AG04449 (cell line): Measurements from ENCODE around the gene NSFL1C.
"Not testable (repeated sequence)": the region's sequence is repeated elsewhere in the genome, so short reads cannot be mapped to it uniquely, and the experiment has no call there.

Experiments used
- CTCF ChIA-PET: fragments of 350-600 bp; formaldehyde crosslinking; extraction: SDS; loops from one replicate; lab custom pipeline; 2021; ENCODE audit warnings: antibody characterized with exemption; lab: Yijun Ruan, JAX
- POLR2A ChIA-PET: fragments of 400-600, 350-600 bp; formaldehyde crosslinking; extraction: SDS; loops from one replicate; lab custom pipeline; 2020; ENCODE audit warnings: antibody characterized with exemption, inconsistent platforms; lab: Yijun Ruan, JAX
- DNase-seq: peaks from one replicate; pipeline ENCODE4 v3.0.0-alpha.2; 2010; ENCODE audit warnings: low read depth, low spot score
- H3K4me3 ChIP-seq: 2 replicates; pipeline ENCODE4 v1.5.1; 2011; ENCODE audit warnings: low read depth, mild to moderate bottlenecking, control low read depth, low read length
- CTCF ChIP-seq: IDR thresholded peaks from one replicate; pipeline ENCODE4 v1.5.1; 2011; ENCODE audit warnings: mild to moderate bottlenecking, moderate library complexity, low read length, control low read depth, inconsistent platforms; ENCODE audit not compliant: insufficient read depth; ENCODE audit errors: missing control alignments

Gene NSFL1C

GRCh38 chr20:1505361-1505760, 38.7 kb upstream of the NSFL1C start:
- H3K4me3 ChIP-seq = no peak overlapping the region
- no peak for DNase-seq
- TF ChIP-seq CTCF = no peak
- ChIA-PET CTCF (interaction anchor here (0.7 to 8.6 kb wide), 8 partner anchors 10 to 188 kb away, joined by 3 to 78 read pairs (median 25); partner anchors contain the start of genes NSFL1C and SIRPB2), POLR2A (no interaction called here)

DNA sequence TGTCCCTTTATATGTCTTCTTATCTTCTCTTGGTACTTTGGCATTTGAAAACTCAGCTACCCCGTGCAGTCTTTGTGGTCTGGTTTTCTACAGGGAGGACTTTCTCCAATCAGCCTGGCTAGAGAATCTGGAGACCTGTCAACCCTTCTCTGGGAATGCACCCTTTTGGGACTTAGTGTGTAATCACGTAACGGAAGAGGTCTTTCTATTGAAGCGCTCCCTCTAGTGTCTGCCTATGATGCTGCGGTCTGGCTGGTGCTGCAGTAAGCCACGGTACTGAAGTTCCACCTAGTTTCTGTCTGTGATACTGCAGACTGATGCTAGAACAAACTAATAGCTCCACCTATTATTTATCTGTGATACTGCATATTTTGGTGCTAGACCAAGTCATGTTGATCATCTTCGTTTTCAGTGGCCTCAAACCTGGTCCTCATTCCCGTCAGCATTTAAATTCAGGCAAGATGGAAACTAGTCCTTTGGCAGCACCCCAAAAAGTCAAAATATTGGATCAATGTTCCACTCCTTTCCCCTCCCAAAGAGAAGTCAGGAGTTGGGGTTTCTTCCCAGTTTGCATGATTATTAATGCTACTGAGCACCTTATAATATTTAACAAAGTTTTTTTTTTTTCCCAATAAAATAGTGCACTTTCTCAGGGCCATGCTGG, 37.0 kb upstream of the NSFL1C start:
- peak; percentile 66 for DNase-seq
- ChIA-PET CTCF (interaction anchor here (0.6 to 8.6 kb wide), 50 partner anchors 8 to 379 kb away, joined by 3 to 78 read pairs (median 5); partner anchors contain the start of genes NSFL1C, SIRPB2 and SIRPD), POLR2A (no interaction called here)
- peak; percentile 99 for TF ChIP-seq CTCF
- no peak overlapping the region for H3K4me3 ChIP-seq

- no peak for TF ChIP-seq CTCF
- ChIA-PET CTCF (interaction anchor here (1.3 to 2.1 kb wide), 2 partner anchors 10 to 61 kb away, joined by 5 read pairs; no protein-coding TSS in a partner anchor), POLR2A (no interaction called here)
- DNase-seq = no peak
- H3K4me3 ChIP-seq = no peak overlapping the region
Observed at GRCh38 chr20:1500496-1500895, 33.8 kb upstream of the NSFL1C start.

GRCh38 chr20:1499528-1500420, 33.1 kb upstream of the NSFL1C start:
- DNase-seq = no peak
- H3K4me3 ChIP-seq = no peak overlapping the region
- POLR2A ChIA-PET = no interaction called here
- TF ChIP-seq CTCF = no peak
- CTCF ChIA-PET = interaction anchor here (1.3 to 2.1 kb wide), 3 partner anchors 10 to 60 kb away, joined by 4 to 5 read pairs (median 5); partner anchors contain the start of gene NSFL1C

DNA sequence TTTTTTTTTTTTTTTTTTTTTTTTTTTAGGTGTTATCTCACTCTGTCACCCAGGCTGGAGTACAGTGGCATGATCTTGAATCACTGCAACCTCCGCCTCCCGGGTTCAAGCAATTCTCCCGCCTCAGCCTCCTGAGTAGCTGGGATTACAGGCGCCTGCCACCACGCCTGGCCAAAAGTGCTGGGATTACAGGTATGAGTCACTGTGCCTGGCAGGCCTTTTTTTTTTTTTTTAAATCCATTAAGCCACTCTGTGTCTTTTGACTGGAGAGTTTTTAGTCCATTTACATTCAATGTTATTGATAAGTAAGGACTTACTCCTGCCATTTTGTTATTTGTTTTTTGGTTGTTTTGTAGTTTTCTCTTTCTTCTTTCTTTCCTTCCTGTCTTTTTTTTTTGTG, 30.7 kb upstream of the NSFL1C start:
- POLR2A ChIA-PET, DNase-seq, H3K4me3 ChIP-seq: not testable (repeated sequence)
- CTCF ChIA-PET = interaction anchor here (1.2 kb wide), 2 partner anchors 9 to 11 kb away, joined by 4 read pairs; no protein-coding TSS in a partner anchor

DNA sequence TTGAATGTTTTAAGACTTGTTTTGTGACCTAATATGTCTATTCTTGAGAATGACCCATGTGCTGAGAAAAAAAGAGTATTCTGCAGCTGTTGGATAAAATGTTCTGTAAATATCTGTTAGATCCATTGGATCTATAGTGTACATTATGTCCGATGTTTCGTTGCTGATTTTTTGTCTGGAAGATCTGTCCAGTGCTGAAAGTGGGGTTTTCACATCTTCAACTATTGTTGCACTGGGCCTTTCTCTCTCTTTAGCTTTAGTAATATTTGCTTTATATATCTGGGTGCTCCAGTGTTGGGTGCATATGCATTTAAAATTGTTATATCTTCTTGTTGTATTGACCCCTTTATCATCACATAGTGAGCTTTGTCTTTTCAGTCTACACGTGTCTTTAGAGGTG, 30.3 kb upstream of the NSFL1C start:
- ChIA-PET POLR2A (no interaction called here), CTCF (interaction anchor here (1.2 kb wide), 2 partner anchors 10 to 11 kb away, joined by 4 read pairs; no protein-coding TSS in a partner anchor)
- no peak overlapping the region for H3K4me3 ChIP-seq
- no peak for DNase-seq
- no peak for TF ChIP-seq CTCF
